GM19238 (cell line): ENCODE measurements around the gene NUP214.

ENCODE experiments used
- DNase-seq: peaks from one replicate; pipeline ENCODE4 v3.0.0; 2011; ENCODE audit warnings: low spot score; ENCODE audit not compliant: insufficient read length

NUP214 gene

GRCh38 chr9:131276094-131276888, 150.9 kb downstream of the NUP214 start, which contains the start of gene FAM78A:
TSS of gene FAM78A (minus strand) at chr9:131276510. CDS start at chr9:131276179, 331 bp downstream.
- peak; percentile 58 for DNase-seq

GRCh38 chr9:131276891-131277286, 151.5 kb downstream of the NUP214 start:
- no peak for DNase-seq

GRCh38 chr9:131277287-131277909, 152.0 kb downstream of the NUP214 start:
- no peak for DNase-seq

- DNase-seq = peak; percentile 95
Observed at GRCh38 chr9:131277910-131278701, 152.7 kb downstream of the NUP214 start.

- DNase-seq = no peak
Observed at GRCh38 chr9:131278702-131279111, 153.3 kb downstream of the NUP214 start.

- DNase-seq = no peak
Observed at GRCh38 chr9:131279196-131279862, 153.9 kb downstream of the NUP214 start.

- DNase-seq = no peak
Observed at GRCh38 chr9:131279863-131280570, 154.6 kb downstream of the NUP214 start.

GRCh38 chr9:131280660-131281059, 155.3 kb downstream of the NUP214 start:
- no peak for DNase-seq

GRCh38 chr9:131281119-131281965, 156.0 kb downstream of the NUP214 start:
- DNase-seq = no peak

- no peak for DNase-seq
Observed at GRCh38 chr9:131282175-131282574, 156.8 kb downstream of the NUP214 start.

- no peak for DNase-seq
Observed at GRCh38 chr9:131282688-131283422, 157.5 kb downstream of the NUP214 start.
